ENCODE measurements around the gene CELA2A. TPM values are rescaled to one million over a fixed set of nuclear protein-coding genes. Genes with fewer than 3 reads are reported as not detected.
A peak's percentile ranks its signal among the peaks of the same experiment; 100 is the strongest.

Gene CELA2A
- total and polyA plus RNA-seq, 9 of the 15 experiments (the other 6 are each of a cell fraction or from before 2014, with no cell fraction given): 0.62 TPM; not detected in 8

- TF ChIP-seq CAMTA2 (CRISPR knock-in tag; conservative IDR thresholded peaks at IDR 0.05): 0 out of 2 replicates have a peak, but pooled peaks have one; percentile 16
- TF ChIP-seq ETV1 (tag; conservative IDR thresholded peaks at IDR 0.05; ENCODE audit: low read depth): no peak; the same call in 1 of the 2 replicates
- TF ChIP-seq TFAP4 (CRISPR knock-in tag; IDR thresholded peaks at IDR 0.05; ENCODE audit: borderline replicate concordance): 0 out of 2 replicates have a peak, but pooled peaks have one; percentile 0
- TF ChIP-seq HINFP (tag; conservative IDR thresholded peaks at IDR 0.05; ENCODE audit: low read depth): no peak
- TF ChIP-seq E2F8 (IDR thresholded peaks at IDR 0.05; ENCODE audit: low read depth, partially characterized antibody): no peak
- no peak for TF ChIP-seq ZNF586 (CRISPR knock-in tag; conservative IDR thresholded peaks at IDR 0.05)
- TF ChIP-seq GATAD2A (IDR thresholded peaks at IDR 0.05): no peak
- no peak for TF ChIP-seq HNRNPH1 (optimal IDR thresholded peaks at IDR 0.05; ENCODE audit: low read depth, low read length)
- TF ChIP-seq NFE2 (IDR thresholded peaks at IDR 0.05; ENCODE audit: low read depth): peak; percentile 52
- TF ChIP-seq SNRNP70 (optimal IDR thresholded peaks at IDR 0.05; ENCODE audit: low read depth, low read length): no peak
- TF ChIP-seq NFIX (CRISPR knock-in tag; IDR thresholded peaks at IDR 0.05; ENCODE audit: low read depth): no peak
- no peak for TF ChIP-seq HNRNPL (IDR thresholded peaks at IDR 0.05; ENCODE audit: low read depth, low read length)
- no peak for TF ChIP-seq SPI1 (IDR thresholded peaks at IDR 0.05; ENCODE audit: borderline replicate concordance, low read depth, low read length)
- TF ChIP-seq MED1 (CRISPR knock-in tag; IDR thresholded peaks at IDR 0.05; ENCODE audit: borderline replicate concordance): no peak
- TF ChIP-seq RBM39 (optimal IDR thresholded peaks at IDR 0.05; ENCODE audit: low read depth, low read length): no peak
- no peak for TF ChIP-seq FOXJ3 (CRISPR knock-in tag; IDR thresholded peaks at IDR 0.05)
- no peak for TF ChIP-seq HMG20A (CRISPR knock-in tag; conservative IDR thresholded peaks at IDR 0.05)
- no peak for TF ChIP-seq BRD4 (IDR thresholded peaks at IDR 0.05)
- no peak for TF ChIP-seq ZNF324 (CRISPR knock-in tag; IDR thresholded peaks at IDR 0.05)
- no peak for TF ChIP-seq ZNF3 (CRISPR knock-in tag; IDR thresholded peaks at IDR 0.05)
- no peak for TF ChIP-seq SMAD2 (IDR thresholded peaks at IDR 0.05; ENCODE audit: low read depth, low read length)
- TF ChIP-seq STAT6 (CRISPR knock-in tag; IDR thresholded peaks at IDR 0.05): no peak
- no peak for TF ChIP-seq CHD4 (IDR thresholded peaks at IDR 0.05; ENCODE audit: insufficient read depth, insufficient replicate concordance, low read depth, low read length, poor library complexity, severe bottlenecking)
Measured at GRCh38 chr1:15408890-15409387, 47.6 kb upstream of the CELA2A start (continued).

Data from K562 (cell line).